GM12878 (cell line): Measurements from ENCODE around the gene LRP5. TPM values are rescaled to one million over a fixed set of nuclear protein-coding genes. Genes with fewer than 3 reads are reported as not detected.
A peak's percentile ranks its signal among the peaks of the same experiment; 100 is the strongest.

Experiments used
- ASH2L ChIP-seq: fragments of 300-600, 200-600 bp; sonication (generic); IDR thresholded peaks from 2 replicates; pipeline ENCODE4 v1.6.1; 2017; ENCODE audit warnings: low read depth, mild to moderate bottlenecking, borderline replicate concordance
- CBFB ChIP-seq: IDR thresholded peaks from 2 replicates; pipeline ENCODE4 v1.6.1; 2016; ENCODE audit warnings: antibody characterized with exemption, low read depth
- E2F4 ChIP-seq: IDR thresholded peaks from 2 replicates; pipeline ENCODE4 v1.6.1; 2012; ENCODE audit warnings: low read depth, low read length, improper control_type of control experiment
- ELK1 ChIP-seq: IDR thresholded peaks from 2 replicates; pipeline ENCODE4 v1.6.1; 2012; ENCODE audit warnings: low read depth, low read length, improper control_type of control experiment
- IKZF1 ChIP-seq: fragments of 450-650 bp; conservative IDR thresholded peaks from 2 replicates; pipeline ENCODE4 v1.6.1; 2017; ENCODE audit warnings: antibody characterized with exemption, mild to moderate bottlenecking
- IRF4 ChIP-seq: IDR thresholded peaks from 2 replicates; pipeline ENCODE4 v1.6.1; 2011; ENCODE audit warnings: low read depth, low read length
- MAX ChIP-seq: IDR thresholded peaks from 2 replicates; pipeline ENCODE4 v1.6.1; 2012; ENCODE audit warnings: low read depth, low read length, improper control_type of control experiment
- NBN ChIP-seq: fragments of 450-650 bp; IDR thresholded peaks from 2 replicates; pipeline ENCODE4 v1.6.1; 2016
- NFXL1 ChIP-seq: fragments of 450-650 bp; IDR thresholded peaks from 2 replicates; pipeline ENCODE4 v1.6.1; 2017; ENCODE audit warnings: antibody characterized with exemption, mild to moderate bottlenecking, borderline replicate concordance
- NFYA ChIP-seq: IDR thresholded peaks from 2 replicates; pipeline ENCODE4 v1.6.1; 2011; ENCODE audit warnings: low read depth, mild to moderate bottlenecking, low read length, improper control_type of control experiment, borderline replicate concordance
- NRF1 ChIP-seq: conservative IDR thresholded peaks from 2 replicates; pipeline ENCODE4 v1.6.1; 2011; ENCODE audit warnings: mild to moderate bottlenecking, low read depth, low read length, improper control_type of control experiment
- PAX8 ChIP-seq: fragments of 450-650 bp; IDR thresholded peaks from 2 replicates; pipeline ENCODE4 v1.6.1; 2017; ENCODE audit warnings: mild to moderate bottlenecking, moderate library complexity
- RAD21 ChIP-seq: IDR thresholded peaks from 2 replicates; pipeline ENCODE4 v1.6.1; 2011; ENCODE audit warnings: mild to moderate bottlenecking, low read depth, low read length, moderate library complexity; ENCODE audit not compliant: insufficient read depth
- RBBP5 ChIP-seq: fragments of 200-600 bp; sonication (generic); conservative IDR thresholded peaks from 2 replicates; pipeline ENCODE4 v1.6.1; 2016
- SPI1 ChIP-seq: IDR thresholded peaks from 2 replicates; pipeline ENCODE4 v1.6.1; 2011; ENCODE audit warnings: low read depth, mild to moderate bottlenecking, low read length, moderate library complexity, borderline replicate concordance; ENCODE audit not compliant: insufficient read depth
- SUPT20H ChIP-seq: IDR thresholded peaks from 2 replicates; pipeline ENCODE4 v1.6.1; 2011; ENCODE audit warnings: low read depth, mild to moderate bottlenecking, low read length, moderate library complexity, borderline replicate concordance; ENCODE audit not compliant: control insufficient read depth
- TARDBP ChIP-seq: IDR thresholded peaks from 2 replicates; pipeline ENCODE4 v1.6.1; 2016; ENCODE audit warnings: borderline replicate concordance
- WRNIP1 ChIP-seq: IDR thresholded peaks from 2 replicates; pipeline ENCODE4 v1.6.1; 2011; ENCODE audit warnings: low read depth, low read length, improper control_type of control experiment, borderline replicate concordance
- ZBTB11 ChIP-seq: fragments of 450-650 bp; formaldehyde crosslinking; IDR thresholded peaks from 2 replicates; pipeline ENCODE4 v1.5.0; 2022; ENCODE audit warnings: mild to moderate bottlenecking, missing genetic modification characterization
- ZBTB4 ChIP-seq: fragments of 450-650 bp; formaldehyde crosslinking; IDR thresholded peaks from 2 replicates; pipeline ENCODE4 v1.4.0; 2022; ENCODE audit warnings: mild to moderate bottlenecking, moderate library complexity
- polyA plus RNA-seq, 11 experiments: library from polyadenylated mRNA; depleted of rRNA in 4 of 11; unstranded in 6 of 11; stranded (reverse) in 5 of 11; fragments of >200 nt; fragmentation: Nextera tagmentation in 4 of 11; fragmentation: Illumina TruSeq in 1 of 11; extraction: Ambion mirVana in 4 of 11; extraction: Trizol in 1 of 11; gene quantifications; 1 replicate in 1 of 11; 2 replicates in 10 of 11; pipeline versions ENCODE4 v1.2.1 to v1.2.3, GENCODE V29; 2011 to 2016; ENCODE audit warnings: inconsistent platforms in 2 of 11, missing spikeins in 2 of 11, low read depth in 1 of 11
- total RNA-seq, 4 experiments: library from RNA; depleted of rRNA in 3 of 4; stranded (reverse); fragments of >200 nt in 3 of 4; fragmentation: Illumina TruSeq in 1 of 4; extraction: Trizol in 1 of 4; gene quantifications; 2 replicates each; pipeline versions ENCODE4 v1.2.1 to v1.2.3, GENCODE V29; 2013 to 2021

Gene LRP5
- total and polyA plus RNA-seq, 10 of the 15 experiments (the other 5 are each of a cell fraction or from before 2014, with no cell fraction given) = 0.37 to 34.0 (median 6.6) TPM

- TF ChIP-seq E2F4 (no peak), CBFB (no peak), ZBTB11 (CRISPR knock-in tag) (no peak), WRNIP1 (no peak), SPI1 (peak; percentile 74; the same call in 1 of the 2 replicates), RAD21 (no peak), NFXL1 (no peak), ZBTB4 (CRISPR knock-in tag) (no peak), IKZF1 (peak; percentile 72), RBBP5 (no peak), PAX8 (no peak), TARDBP (no peak), ELK1 (no peak), MAX (0 out of 2 replicates have a peak, but pooled peaks have one; percentile 58), ASH2L (no peak), IRF4 (peak; percentile 20; the same call in 1 of the 2 replicates), NFYA (no peak), NRF1 (no peak), NBN (no peak), SUPT20H (no peak)
Measured at GRCh38 chr11:68371171-68372041, 59.0 kb downstream of the LRP5 start (continued).
